Thoracic aorta (tissue), 2 donors: Measurements from ENCODE around the gene DMD. TPM values are rescaled to one million over a fixed set of nuclear protein-coding genes. Genes with fewer than 3 reads are reported as not detected.
"Not testable (repeated sequence)": the region's sequence is repeated elsewhere in the genome, so short reads cannot be mapped to it uniquely, and the experiment has no call there.

Experiments used
- ATAC-seq: fragments of 150-250 bp; one replicate; pipeline ENCODE4 v1.8.0; 2017; ENCODE audit warnings: low read depth; ENCODE audit not compliant: insufficient number of reproducible peaks, low FRiP score
- DNase-seq: peaks from one replicate; pipeline ENCODE4 v3.0.0-alpha.2; 2020; ENCODE audit warnings: low spot score
- H3K27ac ChIP-seq, 2 donors: fragments of 200-600 bp; sonication (generic); 1 replicate in 1 of 2; 2 replicates in 1 of 2; pipeline ENCODE4 v1.5.1; 2016; ENCODE audit warnings: mild to moderate bottlenecking in 2 of 2, moderate library complexity in 2 of 2
- H3K27me3 ChIP-seq: fragments of 200-600 bp; sonication (generic); replicated peaks from 2 replicates; pipeline ENCODE4 v1.6.0; 2016; ENCODE audit warnings: mild to moderate bottlenecking; ENCODE audit not compliant: insufficient read depth
- H3K36me3 ChIP-seq: fragments of 200-600 bp; sonication (generic); one replicate; pipeline ENCODE4 v1.5.1; 2016
- H3K4me1 ChIP-seq, 2 donors: fragments of 200-600 bp; sonication (generic); 1 replicate in 1 of 2; 2 replicates in 1 of 2; pipeline versions ENCODE4 v1.5.1 to v1.6.0; 2016; ENCODE audit warnings: low read depth in 2 of 2, mild to moderate bottlenecking in 1 of 2; ENCODE audit not compliant: control insufficient read depth in 1 of 2
- H3K4me3 ChIP-seq: fragments of 200-600 bp; sonication (generic); 2 replicates; pipeline ENCODE4 v1.5.1; 2016; ENCODE audit warnings: mild to moderate bottlenecking
- H3K9me3 ChIP-seq: fragments of 200-600 bp; sonication (generic); 2 replicates; pipeline ENCODE4 v1.5.1; 2016
- total RNA-seq, 2 donors: library from RNA; depleted of rRNA; stranded (reverse); fragments of >200 nt; gene quantifications; one replicate each; pipeline versions ENCODE4 v1.1.0 to v1.2.3, GENCODE V29; 2016
- TF ChIP-seq, protein P1 (sequence below): fragments of 200-600 bp; sonication (generic); IDR thresholded peaks from one replicate; pipeline ENCODE4 v1.5.1; 2019; ENCODE audit warnings: antibody characterized with exemption

DMD gene
- total RNA-seq, 2 donors from 2014 or later, result 224 to 233 TPM

DNA sequence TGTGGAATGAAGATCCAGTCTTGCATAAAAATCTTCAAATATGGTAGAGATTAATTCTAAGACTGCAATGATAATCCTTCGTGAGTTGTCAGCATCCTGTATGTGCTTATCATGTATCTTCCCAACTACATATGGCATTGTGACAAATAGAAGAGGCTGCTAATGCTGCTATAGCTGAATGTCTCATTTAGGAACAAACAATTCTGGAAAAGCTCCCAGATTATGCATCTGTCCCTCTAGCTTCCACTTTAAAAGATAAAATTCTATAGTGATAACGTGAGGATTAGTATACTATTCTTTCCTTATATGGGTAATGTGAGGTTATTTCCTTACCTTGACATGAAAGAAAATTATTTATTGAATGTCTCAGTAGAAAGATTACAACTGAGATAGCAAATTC, 930.9 kb downstream of the DMD start:
- Histone ChIP-seq H3K36me3 (no peaks in the 10 kb centered on the region), H3K4me1 (no peaks in the 10 kb centered on the region), H3K27me3 (no peaks in the 10 kb centered on the region), H3K27ac (no peak overlapping the region), H3K9me3 (no peaks in the 10 kb centered on the region), H3K4me3 (no peak overlapping the region)
- TF ChIP-seq, protein P1, sequence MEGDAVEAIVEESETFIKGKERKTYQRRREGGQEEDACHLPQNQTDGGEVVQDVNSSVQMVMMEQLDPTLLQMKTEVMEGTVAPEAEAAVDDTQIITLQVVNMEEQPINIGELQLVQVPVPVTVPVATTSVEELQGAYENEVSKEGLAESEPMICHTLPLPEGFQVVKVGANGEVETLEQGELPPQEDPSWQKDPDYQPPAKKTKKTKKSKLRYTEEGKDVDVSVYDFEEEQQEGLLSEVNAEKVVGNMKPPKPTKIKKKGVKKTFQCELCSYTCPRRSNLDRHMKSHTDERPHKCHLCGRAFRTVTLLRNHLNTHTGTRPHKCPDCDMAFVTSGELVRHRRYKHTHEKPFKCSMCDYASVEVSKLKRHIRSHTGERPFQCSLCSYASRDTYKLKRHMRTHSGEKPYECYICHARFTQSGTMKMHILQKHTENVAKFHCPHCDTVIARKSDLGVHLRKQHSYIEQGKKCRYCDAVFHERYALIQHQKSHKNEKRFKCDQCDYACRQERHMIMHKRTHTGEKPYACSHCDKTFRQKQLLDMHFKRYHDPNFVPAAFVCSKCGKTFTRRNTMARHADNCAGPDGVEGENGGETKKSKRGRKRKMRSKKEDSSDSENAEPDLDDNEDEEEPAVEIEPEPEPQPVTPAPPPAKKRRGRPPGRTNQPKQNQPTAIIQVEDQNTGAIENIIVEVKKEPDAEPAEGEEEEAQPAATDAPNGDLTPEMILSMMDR, result no peak
- ATAC-seq (no peak), DNase-seq (no peak)

DNA sequence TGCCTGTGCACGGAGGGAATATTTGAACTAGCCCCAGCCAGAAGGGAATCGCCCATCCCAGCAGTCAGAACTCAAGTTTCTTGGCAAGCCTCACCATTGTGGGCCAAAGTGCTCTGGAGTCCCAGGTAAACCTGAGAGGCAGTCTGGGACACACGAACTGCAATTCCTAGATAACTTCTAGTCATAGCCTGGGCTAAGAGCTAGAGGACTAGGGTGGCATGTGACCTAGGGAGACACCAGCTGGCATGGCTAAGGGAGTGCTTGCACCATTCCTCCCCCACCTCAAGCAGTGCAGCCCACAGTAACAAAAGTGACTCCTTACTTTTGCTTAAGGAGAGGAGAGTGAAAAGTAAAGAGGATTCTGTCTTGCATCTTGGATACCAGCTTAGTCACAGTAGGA, 935.2 kb downstream of the DMD start:
- no peaks in the 10 kb centered on the region for H3K4me1 ChIP-seq
- no peak overlapping the region for H3K27ac ChIP-seq
- no peak for ATAC-seq
- TF ChIP-seq, protein P1, result no peak
- no peaks in the 10 kb centered on the region for H3K9me3 ChIP-seq
- no peaks in the 10 kb centered on the region for H3K36me3 ChIP-seq
- DNase-seq, result no peak
- no peaks in the 10 kb centered on the region for H3K27me3 ChIP-seq
- H3K4me3 ChIP-seq, result no peak overlapping the region

DNA sequence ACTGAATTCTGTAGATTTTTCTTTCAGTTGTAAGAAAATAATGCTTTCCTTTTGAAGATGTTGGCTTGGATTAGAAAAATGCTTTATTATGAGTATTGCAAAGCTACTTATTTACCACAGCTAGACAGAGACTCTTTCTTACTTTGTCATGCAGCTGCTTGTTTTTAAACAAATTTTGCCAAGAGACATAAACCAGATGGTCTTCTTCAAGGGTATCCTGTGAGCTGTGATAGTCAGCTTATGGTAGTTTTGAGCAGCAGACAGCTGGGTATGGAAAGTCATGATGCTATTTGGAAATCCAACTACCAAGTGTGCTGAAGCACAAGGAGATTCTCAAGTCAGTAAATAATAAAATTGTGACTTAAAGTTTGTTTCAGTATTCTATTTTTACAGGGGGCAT, 941.5 kb downstream of the DMD start:
- TF ChIP-seq, protein P1, result no peak
- ATAC-seq (no peak), DNase-seq (no peak)
- Histone ChIP-seq H3K36me3 (no peaks in the 10 kb centered on the region), H3K9me3 (no peaks in the 10 kb centered on the region), H3K27me3 (no peaks in the 10 kb centered on the region), H3K4me3 (no peak overlapping the region), H3K27ac (no peak overlapping the region), H3K4me1 (peaks cover 0 to 10% of the 10 kb centered on the region in 2 donors)

DNA sequence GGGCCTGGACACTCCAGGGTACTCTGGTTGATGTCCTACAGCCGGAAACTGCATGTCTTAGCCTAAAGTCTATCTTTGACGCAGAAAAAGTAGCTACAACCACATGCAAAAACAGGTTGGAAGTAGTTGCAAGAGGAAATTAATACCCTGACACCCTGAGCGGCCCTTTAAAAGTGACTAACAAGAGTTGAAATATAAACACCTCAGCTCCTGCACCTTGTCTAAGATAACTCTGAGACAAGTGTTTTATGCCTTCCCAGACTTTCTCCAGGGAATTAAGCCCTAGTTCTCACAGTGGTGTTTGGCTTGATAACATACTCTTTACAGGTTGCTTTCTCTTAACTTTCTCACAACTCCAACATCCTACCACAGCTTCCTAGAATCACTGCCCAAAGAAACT, 943.1 kb downstream of the DMD start:
- H3K27ac ChIP-seq, result no peak overlapping the region
- H3K27me3 ChIP-seq, result no peaks in the 10 kb centered on the region
- no peak for DNase-seq
- no peaks in the 10 kb centered on the region for H3K36me3 ChIP-seq
- TF ChIP-seq, protein P1, result no peak
- H3K4me1 ChIP-seq, result peaks cover 0 to 10% of the 10 kb centered on the region in 2 donors
- H3K9me3 ChIP-seq, result no peaks in the 10 kb centered on the region
- no peak for ATAC-seq
- H3K4me3 ChIP-seq, result no peak overlapping the region

DNA sequence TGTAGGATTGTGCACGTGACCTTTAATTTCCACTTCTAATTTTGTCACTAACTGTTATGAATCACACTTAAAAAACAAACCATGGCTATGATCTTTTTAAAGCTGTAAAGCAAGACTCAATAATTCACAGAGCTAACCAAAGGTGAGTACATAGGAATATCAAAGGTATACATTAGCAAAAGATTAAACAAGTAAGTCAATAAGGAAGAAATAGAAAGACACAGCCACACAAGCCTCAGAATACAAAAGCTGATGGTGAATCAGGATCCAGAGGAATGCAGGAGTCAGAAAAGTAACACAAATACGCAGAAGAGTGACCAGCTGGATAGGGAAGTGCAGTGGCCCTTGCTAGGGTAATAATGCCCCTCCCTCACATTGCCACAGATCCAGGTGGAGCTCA, 943.6 kb downstream of the DMD start:
- TF ChIP-seq, protein P1, result no peak
- DNase-seq, result no peak
- Histone ChIP-seq H3K27me3 (no peaks in the 10 kb centered on the region), H3K36me3 (no peaks in the 10 kb centered on the region), H3K9me3 (no peaks in the 10 kb centered on the region), H3K4me1 (peaks cover 0 to 10% of the 10 kb centered on the region in 2 donors), H3K4me3 (no peak overlapping the region), H3K27ac (no peak overlapping the region)
- ATAC-seq, result no peak

DNA sequence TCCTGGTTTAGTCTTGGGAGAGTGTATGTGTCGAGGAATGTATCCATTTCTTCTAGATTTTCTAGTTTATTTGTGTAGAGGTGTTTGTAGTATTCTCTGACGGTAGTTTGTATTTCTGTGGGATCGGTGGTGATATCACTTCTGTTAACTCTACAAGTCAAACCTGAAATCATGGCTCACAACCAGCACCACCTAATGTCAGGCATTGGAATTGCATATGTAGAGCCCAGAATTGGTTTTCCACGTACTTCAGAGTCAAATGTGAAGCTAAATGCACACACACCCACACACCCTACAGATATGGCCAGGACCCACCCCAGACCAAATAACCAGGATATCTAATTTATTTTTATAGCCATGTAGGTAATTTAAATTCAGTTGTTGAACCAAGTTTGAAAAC, 964.7 kb downstream of the DMD start:
- not testable (repeated sequence) for H3K9me3 ChIP-seq, H3K27ac ChIP-seq, DNase-seq, H3K4me1 ChIP-seq, H3K27me3 ChIP-seq, H3K4me3 ChIP-seq, H3K36me3 ChIP-seq, ATAC-seq
